ENCODE measurements around the gene SENP3.
A peak's percentile ranks its signal among the peaks of the same experiment; 100 is the strongest.

Gene SENP3

GRCh38 chr17:7557147-7557764, 4.5 kb upstream of the SENP3 start:
- no peak for DNase-seq

DNA sequence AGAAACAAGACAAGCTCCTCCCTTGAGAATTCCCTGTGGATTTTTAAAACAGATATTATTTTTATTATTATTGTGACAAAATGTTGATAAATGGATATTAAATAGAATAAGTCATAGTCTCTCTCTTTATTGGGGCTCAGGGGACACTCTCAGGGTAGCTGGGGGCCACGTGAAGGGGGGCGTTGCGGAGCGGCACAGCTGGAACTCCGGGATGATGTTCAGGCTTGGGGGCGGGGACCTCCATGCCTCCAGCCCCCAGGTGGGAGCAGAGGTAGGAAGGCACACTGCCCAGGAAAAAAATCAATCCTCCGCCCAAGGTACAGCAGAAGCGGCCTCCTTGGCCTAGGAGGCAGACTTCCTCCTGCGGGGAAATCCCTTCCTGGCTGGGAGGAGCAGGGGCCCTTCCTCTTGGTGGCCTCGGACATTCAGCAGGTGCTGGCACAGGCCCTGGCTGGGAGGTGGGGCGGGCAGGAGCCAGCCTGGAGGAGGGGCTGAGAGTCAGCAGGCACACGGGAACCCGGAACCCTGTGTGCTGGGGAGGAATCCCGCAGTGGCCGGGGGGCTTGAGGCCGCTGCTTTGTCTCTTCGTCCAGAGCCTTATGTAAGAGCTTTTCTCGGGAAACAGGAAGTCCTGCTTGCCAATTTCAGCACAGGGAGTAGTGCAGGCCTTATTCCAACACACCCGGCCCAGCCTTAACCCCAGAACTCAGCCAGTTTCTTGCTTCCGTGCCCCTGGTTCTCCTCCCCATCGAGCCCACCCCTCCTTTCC, 3.8 kb upstream of the SENP3 start:
- no peak for DNase-seq

- no peak for DNase-seq
These were observed 3.0 kb upstream of the SENP3 start, which contains the start of gene TNFSF13 for GRCh38 chr17:7558544-7559319. Gene TNFSF13 (plus strand): TSS chr17:7558750. CDS start chr17:7559040, 290 bp downstream.

GRCh38 chr17:7559320-7560171, 2.2 kb upstream of the SENP3 start:
- no peak for DNase-seq

GRCh38 chr17:7560172-7561027, 1.3 kb upstream of the SENP3 start:
- DNase-seq = peak; percentile 62

GRCh38 chr17:7561028-7561575, 617 bp upstream of the SENP3 start:
- DNase-seq = peak; percentile 82

DNA sequence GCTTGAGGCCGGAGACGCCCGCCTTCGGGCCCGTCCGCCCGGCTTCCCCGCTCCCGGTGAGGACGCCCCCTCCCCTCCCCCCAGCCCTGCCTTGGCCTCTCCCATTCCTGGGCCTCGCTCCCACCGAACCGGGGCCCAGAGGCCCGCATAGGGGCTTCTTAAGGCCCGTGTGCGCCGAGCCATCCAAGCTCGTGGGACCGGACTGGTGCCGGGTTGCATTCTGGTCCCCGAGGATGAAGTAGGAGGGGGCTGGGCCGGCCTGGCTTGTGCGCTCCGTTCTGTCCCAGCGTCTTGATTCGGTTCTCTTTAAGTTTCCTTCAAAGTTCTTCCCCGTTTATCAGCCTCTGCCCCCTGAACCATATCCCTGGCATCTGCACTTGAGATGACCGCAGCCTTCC, 488 bp downstream of the SENP3 start:
- no peak for DNase-seq

DNA sequence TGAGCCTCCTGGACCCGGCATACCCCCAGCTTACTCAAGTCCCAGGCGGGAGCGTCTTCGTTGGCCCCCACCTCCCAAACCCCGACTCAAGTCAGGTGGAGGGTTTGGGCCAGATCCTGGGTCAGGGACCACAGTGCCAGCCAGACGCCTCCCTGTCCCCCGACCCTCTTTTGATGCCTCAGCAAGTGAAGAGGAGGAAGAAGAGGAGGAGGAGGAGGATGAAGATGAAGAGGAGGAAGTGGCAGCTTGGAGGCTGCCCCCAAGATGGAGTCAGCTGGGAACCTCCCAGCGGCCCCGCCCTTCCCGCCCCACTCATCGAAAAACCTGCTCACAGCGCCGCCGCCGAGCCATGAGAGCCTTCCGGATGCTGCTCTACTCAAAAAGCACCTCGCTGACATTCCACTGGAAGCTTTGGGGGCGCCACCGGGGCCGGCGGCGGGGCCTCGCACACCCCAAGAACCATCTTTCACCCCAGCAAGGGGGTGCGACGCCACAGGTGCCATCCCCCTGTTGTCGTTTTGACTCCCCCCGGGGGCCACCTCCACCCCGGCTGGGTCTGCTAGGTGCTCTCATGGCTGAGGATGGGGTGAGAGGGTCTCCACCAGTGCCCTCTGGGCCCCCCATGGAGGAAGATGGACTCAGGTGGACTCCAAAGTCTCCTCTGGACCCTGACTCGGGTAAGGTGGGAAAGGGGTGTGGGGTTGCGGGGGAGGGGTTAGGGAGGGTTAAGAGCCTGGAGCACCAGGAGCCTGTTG, 1.6 kb downstream of the SENP3 start:
- DNase-seq = no peak

GRCh38 chr17:7569571-7569970, 7.9 kb downstream of the SENP3 start:
- no peak for DNase-seq

DNA sequence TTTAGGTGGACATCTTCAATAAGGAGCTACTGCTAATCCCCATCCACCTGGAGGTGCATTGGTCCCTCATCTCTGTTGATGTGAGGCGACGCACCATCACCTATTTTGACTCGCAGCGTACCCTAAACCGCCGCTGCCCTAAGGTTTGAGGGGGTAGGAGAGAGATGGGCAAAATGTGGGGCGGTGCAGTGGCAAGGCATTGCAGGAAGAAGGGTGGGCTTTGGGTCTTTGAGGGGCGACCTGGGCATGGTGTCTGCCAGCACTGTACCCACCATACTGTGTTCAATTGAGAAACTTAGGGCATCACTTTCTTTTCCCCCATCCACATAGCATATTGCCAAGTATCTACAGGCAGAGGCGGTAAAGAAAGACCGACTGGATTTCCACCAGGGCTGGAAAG, 8.6 kb downstream of the SENP3 start:
- DNase-seq = no peak

GRCh38 chr17:7572338-7572587, 10.5 kb downstream of the SENP3 start:
- DNase-seq = no peak

DNA sequence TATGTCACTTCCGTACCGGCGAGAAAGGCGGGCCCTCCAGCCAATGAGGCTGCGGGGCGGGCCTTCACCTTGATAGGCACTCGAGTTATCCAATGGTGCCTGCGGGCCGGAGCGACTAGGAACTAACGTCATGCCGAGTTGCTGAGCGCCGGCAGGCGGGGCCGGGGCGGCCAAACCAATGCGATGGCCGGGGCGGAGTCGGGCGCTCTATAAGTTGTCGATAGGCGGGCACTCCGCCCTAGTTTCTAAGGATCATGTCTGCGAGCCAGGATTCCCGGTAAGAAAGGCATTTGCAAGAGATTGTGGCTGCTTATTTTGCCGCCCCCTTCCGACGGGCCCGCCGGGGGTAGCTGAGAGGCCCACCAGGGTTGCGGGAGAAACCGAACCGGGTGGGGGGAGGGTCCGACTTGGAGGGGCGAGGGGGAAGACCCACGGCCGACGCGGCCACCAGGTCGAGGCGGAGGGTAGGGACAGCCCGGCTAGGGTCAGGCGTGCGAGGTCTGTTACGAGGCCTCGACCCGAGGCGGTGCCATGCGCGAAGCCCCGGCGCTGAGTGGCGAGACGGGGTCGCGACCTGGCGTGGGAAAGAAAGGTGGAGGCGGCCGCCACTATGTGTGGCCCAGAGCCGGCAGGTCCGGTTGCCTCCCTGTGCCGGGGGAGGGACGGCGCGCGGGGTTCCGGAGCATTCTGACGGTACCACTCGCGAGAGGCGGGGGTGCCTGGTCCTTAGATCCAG, 11.0 kb downstream of the SENP3 start:
- DNase-seq = peak; percentile 100

GRCh38 chr17:7573324-7574080, 11.8 kb downstream of the SENP3 start:
- peak; percentile 90 for DNase-seq

DNA sequence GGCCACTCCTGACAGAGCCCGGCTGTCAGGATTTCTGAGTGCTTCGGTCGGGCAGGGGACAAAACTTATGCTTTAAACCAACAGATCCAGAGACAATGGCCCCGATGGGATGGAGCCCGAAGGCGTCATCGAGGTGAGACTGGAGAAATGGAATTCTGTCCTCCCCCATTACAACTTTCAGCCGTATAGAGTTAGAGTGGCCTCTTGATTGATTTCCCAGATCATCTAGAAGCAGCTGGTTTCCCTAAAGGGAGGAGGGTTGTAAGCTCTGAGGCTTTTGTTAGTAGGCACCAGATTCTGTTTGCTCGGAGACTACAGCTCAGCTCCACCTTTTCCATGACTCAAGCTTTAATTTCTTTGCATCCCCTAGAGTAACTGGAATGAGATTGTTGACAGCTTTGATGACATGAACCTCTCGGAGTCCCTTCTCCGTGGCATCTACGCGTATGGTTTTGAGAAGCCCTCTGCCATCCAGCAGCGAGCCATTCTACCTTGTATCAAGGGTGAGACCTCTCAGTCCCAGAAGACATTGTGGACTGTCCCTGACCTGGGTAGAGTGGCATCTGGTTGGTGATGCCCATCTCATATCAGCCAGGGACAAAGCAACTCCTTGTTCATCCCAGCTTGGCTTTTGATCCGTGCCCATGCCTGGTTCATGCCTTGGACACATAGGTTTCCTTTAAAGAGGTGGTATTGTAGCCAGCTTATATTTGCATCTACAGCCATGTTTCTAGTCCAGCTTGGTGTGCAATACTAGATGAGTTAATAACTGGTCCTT, 12.6 kb downstream of the SENP3 start:
- no peak for DNase-seq

GRCh38 chr17:7575481-7575883, 13.8 kb downstream of the SENP3 start:
- no peak for DNase-seq

- DNase-seq = no peak
These were observed 14.2 kb downstream of the SENP3 start for GRCh38 chr17:7575959-7576358.

DNA sequence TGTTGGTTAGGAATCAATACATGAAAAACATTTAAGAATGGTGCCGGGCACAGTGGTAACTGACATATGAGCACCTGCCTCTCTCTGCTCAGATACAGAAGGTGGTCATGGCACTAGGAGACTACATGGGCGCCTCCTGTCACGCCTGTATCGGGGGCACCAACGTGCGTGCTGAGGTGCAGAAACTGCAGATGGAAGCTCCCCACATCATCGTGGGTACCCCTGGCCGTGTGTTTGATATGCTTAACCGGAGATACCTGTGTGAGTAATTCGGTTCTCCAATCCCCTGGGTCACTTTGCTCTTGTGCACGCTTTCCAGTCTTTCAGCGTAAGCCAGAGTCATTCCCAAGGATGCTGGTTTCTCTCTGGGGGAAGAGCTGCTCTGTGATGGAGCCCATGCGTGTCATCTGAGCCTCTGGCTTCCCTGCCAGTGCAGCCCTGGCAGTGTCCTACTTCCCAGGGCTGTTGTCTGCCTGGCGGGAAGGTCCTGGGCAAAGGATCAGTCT, 14.8 kb downstream of the SENP3 start:
- DNase-seq = no peak

Measured in activated CD4-positive, alpha-beta T cell treated with anti-CD3 and anti-CD28 coated beads, Interleukin-2, amount 50 U/mL, for 1 hour (primary cell).